Astrocyte (in vitro differentiated cells and primary cell): ENCODE data around the gene CHRM2.

Experiments used
- EZH2 ChIP-seq: IDR thresholded peaks from 2 replicates; pipeline ENCODE4 v1.6.1; 2012; ENCODE audit warnings: mild to moderate bottlenecking, low read length, inconsistent platforms; ENCODE audit not compliant: insufficient read depth
- TF ChIP-seq, protein P1 (sequence below): IDR thresholded peaks from 2 replicates; pipeline ENCODE4 v1.5.1; 2011; ENCODE audit warnings: low read depth, mild to moderate bottlenecking, inconsistent platforms, low read length, moderate library complexity; ENCODE audit not compliant: insufficient read depth

GRCh38 chr7:136874393-136875032 is 6.1 kb downstream of the CHRM2 start:
- TF ChIP-seq, protein P1, sequence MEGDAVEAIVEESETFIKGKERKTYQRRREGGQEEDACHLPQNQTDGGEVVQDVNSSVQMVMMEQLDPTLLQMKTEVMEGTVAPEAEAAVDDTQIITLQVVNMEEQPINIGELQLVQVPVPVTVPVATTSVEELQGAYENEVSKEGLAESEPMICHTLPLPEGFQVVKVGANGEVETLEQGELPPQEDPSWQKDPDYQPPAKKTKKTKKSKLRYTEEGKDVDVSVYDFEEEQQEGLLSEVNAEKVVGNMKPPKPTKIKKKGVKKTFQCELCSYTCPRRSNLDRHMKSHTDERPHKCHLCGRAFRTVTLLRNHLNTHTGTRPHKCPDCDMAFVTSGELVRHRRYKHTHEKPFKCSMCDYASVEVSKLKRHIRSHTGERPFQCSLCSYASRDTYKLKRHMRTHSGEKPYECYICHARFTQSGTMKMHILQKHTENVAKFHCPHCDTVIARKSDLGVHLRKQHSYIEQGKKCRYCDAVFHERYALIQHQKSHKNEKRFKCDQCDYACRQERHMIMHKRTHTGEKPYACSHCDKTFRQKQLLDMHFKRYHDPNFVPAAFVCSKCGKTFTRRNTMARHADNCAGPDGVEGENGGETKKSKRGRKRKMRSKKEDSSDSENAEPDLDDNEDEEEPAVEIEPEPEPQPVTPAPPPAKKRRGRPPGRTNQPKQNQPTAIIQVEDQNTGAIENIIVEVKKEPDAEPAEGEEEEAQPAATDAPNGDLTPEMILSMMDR: peak; percentile 27
- no peak for TF ChIP-seq EZH2
